GM19324 (cell line): Measurements from ENCODE around the gene C14orf119.
"Not testable (repeated sequence)": the region's sequence is repeated elsewhere in the genome, so short reads cannot be mapped to it uniquely, and the experiment has no call there.

ENCODE experiments used
- ATAC-seq: cut with Tn5 transposase; IDR thresholded peaks from one replicate; pipeline ENCODE4 v1.9.1; 2021; ENCODE audit warnings: mild to moderate bottlenecking, moderate library complexity; ENCODE audit not compliant: unreplicated experiment, low FRiP score

Gene C14orf119

GRCh38 chr14:23107620-23108019 lies 12.3 kb downstream of the C14orf119 start:
- not testable (repeated sequence) for ATAC-seq

GRCh38 chr14:23108169-23108568 lies 12.9 kb downstream of the C14orf119 start:
- ATAC-seq = not testable (repeated sequence)

- no peak for ATAC-seq
These were observed 14.5 kb downstream of the C14orf119 start for GRCh38 chr14:23109769-23110168.

GRCh38 chr14:23110579-23111365 lies 15.5 kb downstream of the C14orf119 start:
- no peak for ATAC-seq

GRCh38 chr14:23112359-23113178 lies 17.3 kb downstream of the C14orf119 start:
- ATAC-seq = no peak

GRCh38 chr14:23113431-23114119 lies 18.3 kb downstream of the C14orf119 start:
- no peak for ATAC-seq

DNA sequence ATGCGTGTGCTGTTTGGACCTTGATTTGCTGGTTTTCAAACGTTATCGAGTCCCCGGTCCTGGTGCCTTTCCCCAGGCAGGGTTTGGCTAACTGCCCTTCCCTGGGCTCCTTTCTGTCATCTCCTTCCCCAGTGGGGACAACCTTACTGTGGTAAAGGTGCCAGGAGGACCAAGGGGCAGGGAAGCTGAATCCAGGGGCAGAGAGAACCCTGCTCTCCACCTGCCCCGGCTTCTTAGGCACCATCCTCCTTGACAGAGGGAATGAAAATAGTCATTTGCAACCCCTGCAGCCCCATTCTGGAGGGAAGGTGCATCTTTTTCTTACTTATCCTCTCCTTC lies 18.8 kb downstream of the C14orf119 start:
- no peak for ATAC-seq

DNA sequence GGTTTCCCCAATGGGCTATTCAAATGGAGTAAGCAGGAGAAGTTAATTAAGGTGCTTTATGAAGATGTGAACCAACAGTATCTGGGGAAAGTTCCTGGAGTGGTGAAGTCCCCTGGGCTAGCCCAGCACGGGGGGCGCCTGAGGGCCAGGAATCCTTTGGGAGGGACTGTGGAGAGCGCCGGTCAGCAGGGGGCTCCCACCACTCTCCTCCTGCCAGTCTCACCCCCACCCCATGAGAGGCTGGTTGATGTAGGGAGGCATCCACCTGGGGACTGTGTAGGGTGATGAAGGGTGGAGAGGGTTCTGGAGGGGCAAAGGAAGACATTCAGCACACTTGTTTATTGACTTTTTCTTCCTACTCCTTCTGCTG lies 19.3 kb downstream of the C14orf119 start:
- no peak for ATAC-seq

DNA sequence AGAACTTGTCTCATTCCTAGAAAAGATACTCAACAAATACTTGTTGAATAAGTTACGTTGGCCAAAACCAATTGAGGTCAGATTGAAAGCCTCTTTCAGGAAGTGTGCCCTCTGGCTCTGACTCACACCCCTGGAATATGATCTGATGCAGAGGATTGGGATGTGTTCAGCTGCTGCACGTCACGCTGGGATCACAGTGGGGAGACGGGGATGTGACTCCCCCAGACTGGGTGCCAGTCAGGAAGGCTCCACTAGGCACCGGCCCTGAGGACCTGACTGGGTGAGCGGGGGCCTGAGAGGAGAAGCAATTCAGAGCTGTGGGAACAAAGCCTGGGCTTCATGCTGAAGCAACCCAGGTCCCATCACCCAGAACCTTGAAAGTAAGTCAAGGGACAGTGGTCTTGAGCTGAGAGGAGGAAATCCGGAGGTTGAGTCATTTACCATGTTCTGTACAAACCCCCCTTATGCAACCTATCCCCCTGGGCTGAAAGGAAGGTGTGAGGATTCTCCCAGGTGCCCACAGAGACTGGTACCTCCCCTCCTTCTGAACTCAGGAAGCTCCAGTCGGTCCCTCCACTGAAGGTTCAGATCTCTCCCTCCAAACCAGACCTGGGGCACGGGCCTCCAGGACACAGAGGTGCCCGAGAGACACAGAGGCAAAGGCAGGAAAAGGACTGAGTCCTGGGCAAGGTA lies 19.9 kb downstream of the C14orf119 start:
- no peak for ATAC-seq

GRCh38 chr14:23115918-23116317 lies 20.6 kb downstream of the C14orf119 start:
- ATAC-seq = no peak

DNA sequence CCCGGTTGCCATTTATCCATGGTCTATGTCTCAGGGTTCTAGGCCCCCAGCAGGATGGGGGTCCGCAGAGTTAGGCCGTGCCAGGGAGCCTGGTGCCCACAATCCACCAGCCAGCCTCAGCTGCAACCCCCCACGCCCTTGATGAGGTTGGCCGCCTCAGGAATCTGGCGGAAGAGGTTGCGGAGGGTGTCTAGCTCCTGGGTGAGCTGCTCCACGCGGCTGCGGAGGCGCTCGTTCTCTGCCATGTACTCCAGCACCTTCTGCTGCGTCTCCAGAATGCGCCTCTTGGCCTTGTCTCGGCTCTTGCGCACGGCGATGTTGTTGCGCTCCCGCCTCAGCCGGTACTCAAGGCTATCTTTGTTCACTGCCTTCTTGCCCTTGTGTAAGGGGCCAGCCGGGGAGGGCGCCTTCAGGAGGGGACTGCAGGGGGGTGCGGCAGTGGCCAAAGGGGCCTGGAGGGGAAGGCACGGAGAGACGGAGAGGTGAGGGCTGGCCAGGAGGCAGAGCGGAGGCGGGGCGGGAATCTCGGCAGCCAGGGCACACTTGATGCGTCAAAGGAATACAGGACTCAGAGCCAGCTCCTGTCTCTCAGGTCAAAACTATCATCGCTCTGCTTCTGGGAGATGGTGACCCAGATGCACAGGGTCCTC lies 22.2 kb downstream of the C14orf119 start:
- ATAC-seq = no peak

- ATAC-seq = no peak
These were observed 23.4 kb downstream of the C14orf119 start, which contains the start of gene CEBPE for GRCh38 chr14:23118506-23119362. Gene CEBPE (minus strand): TSS chr14:23119255. CDS start chr14:23119091, 164 bp downstream.

DNA sequence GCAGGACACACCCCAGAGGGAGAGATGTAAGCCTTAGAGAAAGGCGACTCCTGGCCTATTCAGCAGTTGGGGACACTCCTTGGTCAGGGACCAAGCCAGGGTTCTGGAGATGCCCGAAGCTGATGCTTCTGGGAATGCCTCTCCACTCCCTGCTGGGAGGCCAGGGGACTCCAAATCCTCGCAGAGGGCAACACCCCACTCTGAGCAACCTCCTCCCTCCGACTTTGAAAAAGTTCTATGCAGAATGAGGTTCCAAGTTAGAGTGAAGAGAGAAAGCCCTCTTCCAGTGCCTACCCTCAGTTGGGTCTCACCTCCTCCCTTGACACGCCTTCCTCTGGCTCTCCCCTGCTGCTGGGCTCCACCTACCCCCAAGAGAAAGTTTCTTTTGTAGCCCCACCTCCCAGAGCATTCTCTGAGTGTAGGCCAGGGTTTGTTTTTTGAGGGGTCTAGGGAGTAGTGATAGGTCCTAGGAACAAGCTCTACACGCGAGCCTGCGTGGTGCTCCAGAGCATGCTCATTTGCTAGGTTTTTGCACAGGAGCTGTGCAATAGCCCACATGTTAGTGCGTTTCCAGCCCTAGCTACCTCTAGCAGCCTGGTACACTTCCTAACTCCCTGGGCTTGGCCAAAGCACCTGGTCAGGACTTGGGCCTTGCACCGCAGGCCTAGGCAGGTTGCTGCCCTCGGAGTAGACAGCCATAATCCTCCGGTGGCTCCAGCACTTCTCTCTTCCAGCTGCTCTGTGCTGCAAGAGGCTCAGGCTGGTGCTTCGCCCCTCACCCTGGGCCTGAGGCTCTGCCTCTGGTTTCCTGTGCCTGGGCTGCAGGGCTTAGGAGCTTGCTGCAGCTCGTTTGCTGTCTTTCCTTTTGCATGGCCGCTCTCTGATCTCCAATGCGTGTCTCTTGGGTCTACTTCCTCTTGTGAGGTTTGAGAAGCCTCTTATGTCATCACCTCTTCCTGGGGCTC lies 24.3 kb downstream of the C14orf119 start:
- ATAC-seq = no peak

DNA sequence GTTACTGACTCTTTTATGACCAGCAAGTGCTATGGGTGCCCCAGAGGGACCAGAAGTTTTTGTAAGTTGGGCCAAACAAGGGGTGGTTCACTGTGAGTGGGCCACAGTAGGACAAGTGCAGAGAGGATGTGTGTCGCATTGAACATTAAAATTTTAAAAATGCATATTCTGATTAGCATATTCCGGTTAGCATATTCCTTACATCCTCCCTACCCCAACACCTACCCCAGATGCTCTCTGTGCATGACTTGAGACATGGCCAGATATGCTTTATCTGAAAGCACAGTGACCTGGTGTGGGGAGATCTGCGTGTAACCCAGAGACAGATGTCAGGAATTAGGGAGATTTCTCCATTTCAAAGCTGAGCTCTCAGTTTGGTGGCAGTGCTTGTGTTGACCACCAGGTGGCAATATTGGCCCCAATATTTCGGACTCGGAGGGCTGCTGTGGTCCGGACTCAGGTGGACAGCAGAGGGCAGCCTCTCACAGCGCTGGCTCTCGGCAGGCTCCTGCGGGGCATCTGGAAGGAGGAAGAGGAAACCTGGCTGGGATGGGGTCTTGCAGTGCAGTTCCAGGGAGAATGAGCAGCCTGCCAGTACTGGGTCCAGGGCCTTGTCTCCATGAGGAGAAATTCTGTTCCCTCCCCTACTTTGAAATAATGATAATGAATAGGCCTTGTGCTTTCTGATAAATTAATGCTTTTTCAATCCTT lies 25.4 kb downstream of the C14orf119 start:
- ATAC-seq = no peak

DNA sequence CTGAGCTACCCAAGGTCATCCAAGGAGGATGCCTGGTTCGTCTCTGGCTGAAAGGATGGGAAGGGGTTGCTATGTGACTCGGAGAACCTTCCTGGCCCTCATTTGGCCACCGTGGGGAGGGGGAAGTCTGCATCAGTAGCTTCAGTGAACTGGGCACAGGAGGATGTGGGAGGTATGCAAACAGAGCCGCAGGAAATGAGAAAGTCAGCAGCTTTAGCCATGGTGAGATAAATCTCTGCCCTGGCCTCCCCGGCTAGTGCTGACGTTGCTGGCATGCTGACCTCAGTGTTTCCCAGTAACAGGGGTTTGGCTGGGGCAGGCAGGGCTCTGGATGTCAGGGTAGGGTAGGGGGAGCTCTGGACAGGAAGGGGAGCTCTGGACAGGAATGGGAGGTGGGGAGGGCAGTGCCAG lies 26.1 kb downstream of the C14orf119 start:
- no peak for ATAC-seq

- ATAC-seq = no peak
These were observed 26.8 kb downstream of the C14orf119 start for GRCh38 chr14:23122086-23122485.

DNA sequence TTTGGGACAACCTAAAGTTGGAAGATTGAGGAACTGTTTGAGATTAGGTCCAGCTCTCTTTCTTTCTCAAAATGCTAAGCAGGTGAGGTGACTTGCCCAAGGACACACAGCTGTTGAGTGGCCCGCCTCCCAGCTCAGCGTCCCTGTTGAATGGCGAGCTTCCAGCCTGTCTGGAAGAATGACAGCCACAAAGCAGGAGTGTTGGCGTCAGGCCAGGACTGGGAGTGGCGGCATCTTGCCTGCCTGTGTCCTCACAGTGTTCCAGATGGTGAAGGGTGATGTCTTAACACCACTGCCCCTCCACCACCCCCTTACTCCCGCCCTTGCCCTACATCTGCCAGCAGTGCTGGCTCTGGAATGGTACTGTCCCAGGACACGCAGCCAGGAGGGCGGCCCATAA lies 28.1 kb downstream of the C14orf119 start:
- no peak for ATAC-seq
